Measurements from ENCODE around the gene GON4L. TPM values are rescaled to one million over a fixed set of nuclear protein-coding genes. Genes with fewer than 3 reads are reported as not detected.
"Not testable (repeated sequence)": the region's sequence is repeated elsewhere in the genome, so short reads cannot be mapped to it uniquely, and the experiment has no call there.

Gene GON4L
- total RNA-seq, 2 donors from 2014 or later = 62.7 to 65.0 TPM

- H3K4me3 Mint-ChIP-seq = peak within 1 kb of the TSS; percentile 91
- H3K27me3 Mint-ChIP-seq = no peaks in the 10 kb centered on the region
- ATAC-seq (replicated peaks) = peak; percentile 79
- H3K4me1 Mint-ChIP-seq = peaks cover 10% of the 10 kb centered on the region
- H3K9me3 Mint-ChIP-seq = no peaks in the 10 kb centered on the region
- peaks cover 54% of the 10 kb centered on the region for H3K36me3 Mint-ChIP-seq (ENCODE audit: low read depth)
- H3K27ac Mint-ChIP-seq = peak within 1 kb of the TSS; percentile 96
These were observed 2.3 kb upstream of the GON4L start, which contains the start of gene SYT11 for GRCh38 chr1:155859234-155859829. Gene SYT11, plus strand, starts transcription at chr1:155859567. Its CDS starts 195 bp downstream, at chr1:155859762.

- H3K27me3 Mint-ChIP-seq = no peaks in the 10 kb centered on the region
- H3K4me3 Mint-ChIP-seq = peak overlapping the region; percentile 91
- peak; percentile 30 for ATAC-seq (replicated peaks)
- peaks cover 60% of the 10 kb centered on the region for H3K36me3 Mint-ChIP-seq (ENCODE audit: low read depth)
- H3K27ac Mint-ChIP-seq = peak overlapping the region; percentile 96
- no peaks in the 10 kb centered on the region for H3K9me3 Mint-ChIP-seq
- peaks cover 10% of the 10 kb centered on the region for H3K4me1 Mint-ChIP-seq
These were observed 1.8 kb upstream of the GON4L start for GRCh38 chr1:155858800-155859233.

- peak overlapping the region; percentile 91 for H3K4me3 Mint-ChIP-seq
- peaks cover 18% of the 10 kb centered on the region for H3K4me1 Mint-ChIP-seq
- peaks cover 71% of the 10 kb centered on the region for H3K36me3 Mint-ChIP-seq (ENCODE audit: low read depth)
- H3K27ac Mint-ChIP-seq = peak overlapping the region; percentile 94
- ATAC-seq (replicated peaks) = no peak
- no peaks in the 10 kb centered on the region for H3K27me3 Mint-ChIP-seq
- no peaks in the 10 kb centered on the region for H3K9me3 Mint-ChIP-seq
These were observed 598 bp downstream of the GON4L start for GRCh38 chr1:155856257-155856974.

GRCh38 chr1:155850345-155850744 is 6.7 kb downstream of the GON4L start:
- Mint-ChIP-seq H3K4me1 (peaks cover 28% of the 10 kb centered on the region), H3K27me3 (no peaks in the 10 kb centered on the region), H3K9me3 (no peaks in the 10 kb centered on the region), H3K36me3 (ENCODE audit: low read depth) (peaks cover 97% of the 10 kb centered on the region), H3K4me3 (peak overlapping the region; percentile 43), H3K27ac (peak overlapping the region; percentile 37)
- ATAC-seq (replicated peaks) = no peak

- peak; percentile 87 for ATAC-seq (replicated peaks)
- Mint-ChIP-seq H3K36me3 (ENCODE audit: low read depth) (peaks cover 97% of the 10 kb centered on the region), H3K27ac (peak overlapping the region; percentile 79), H3K27me3 (no peaks in the 10 kb centered on the region), H3K4me1 (peaks cover 46% of the 10 kb centered on the region), H3K4me3 (peak overlapping the region; percentile 59), H3K9me3 (no peaks in the 10 kb centered on the region)
These were observed 9.0 kb downstream of the GON4L start for GRCh38 chr1:155847823-155848529.

- Mint-ChIP-seq H3K27ac (no peak overlapping the region), H3K4me3 (no peak overlapping the region), H3K4me1 (peaks cover 33% of the 10 kb centered on the region), H3K9me3 (no peaks in the 10 kb centered on the region), H3K27me3 (no peaks in the 10 kb centered on the region), H3K36me3 (ENCODE audit: low read depth) (peaks cover 83% of the 10 kb centered on the region)
- ATAC-seq (replicated peaks) = no peak
These were observed 12.1 kb downstream of the GON4L start for GRCh38 chr1:155844860-155845421.

GRCh38 chr1:155840386-155840785 is 16.6 kb downstream of the GON4L start:
- no peak overlapping the region for H3K27ac Mint-ChIP-seq
- no peak for ATAC-seq (replicated peaks)
- peaks cover 62% of the 10 kb centered on the region for H3K36me3 Mint-ChIP-seq (ENCODE audit: low read depth)
- no peaks in the 10 kb centered on the region for H3K27me3 Mint-ChIP-seq
- H3K4me1 Mint-ChIP-seq = peaks cover 35% of the 10 kb centered on the region
- H3K4me3 Mint-ChIP-seq = no peak overlapping the region
- no peaks in the 10 kb centered on the region for H3K9me3 Mint-ChIP-seq

- ATAC-seq (replicated peaks) = no peak
- no peak overlapping the region for H3K4me3 Mint-ChIP-seq
- H3K9me3 Mint-ChIP-seq = no peaks in the 10 kb centered on the region
- H3K27me3 Mint-ChIP-seq = no peaks in the 10 kb centered on the region
- peaks cover 41% of the 10 kb centered on the region for H3K36me3 Mint-ChIP-seq (ENCODE audit: low read depth)
- H3K27ac Mint-ChIP-seq = no peak overlapping the region
- H3K4me1 Mint-ChIP-seq = peaks cover 24% of the 10 kb centered on the region
These were observed 21.5 kb downstream of the GON4L start for GRCh38 chr1:155835548-155835947.

GRCh38 chr1:155834927-155835399 is 22.1 kb downstream of the GON4L start:
- H3K27ac Mint-ChIP-seq; ATAC-seq (replicated peaks); H3K4me3 Mint-ChIP-seq; H3K27me3 Mint-ChIP-seq; H3K9me3 Mint-ChIP-seq: not testable (repeated sequence)
- Mint-ChIP-seq H3K4me1 (peaks cover 24% of the 10 kb centered on the region), H3K36me3 (ENCODE audit: low read depth) (peaks cover 36% of the 10 kb centered on the region)

GRCh38 chr1:155834296-155834926 is 22.6 kb downstream of the GON4L start:
- H3K27me3 Mint-ChIP-seq = no peaks in the 10 kb centered on the region
- H3K9me3 Mint-ChIP-seq = no peaks in the 10 kb centered on the region
- H3K27ac Mint-ChIP-seq = peak overlapping the region; percentile 34
- no peak overlapping the region for H3K4me3 Mint-ChIP-seq
- peaks cover 41% of the 10 kb centered on the region for H3K36me3 Mint-ChIP-seq (ENCODE audit: low read depth)
- H3K4me1 Mint-ChIP-seq = peaks cover 24% of the 10 kb centered on the region
- ATAC-seq (replicated peaks) = no peak

GRCh38 chr1:155833665-155834295 is 23.2 kb downstream of the GON4L start:
- Mint-ChIP-seq H3K4me3 (no peak overlapping the region), H3K9me3 (no peaks in the 10 kb centered on the region), H3K36me3 (ENCODE audit: low read depth) (peaks cover 42% of the 10 kb centered on the region), H3K27me3 (no peaks in the 10 kb centered on the region), H3K4me1 (peaks cover 24% of the 10 kb centered on the region), H3K27ac (peak overlapping the region; percentile 34)
- no peak for ATAC-seq (replicated peaks)

GRCh38 chr1:155831279-155831976 is 25.6 kb downstream of the GON4L start:
- Mint-ChIP-seq H3K27ac (no peak overlapping the region), H3K9me3 (no peaks in the 10 kb centered on the region), H3K4me3 (no peak overlapping the region), H3K27me3 (no peaks in the 10 kb centered on the region), H3K4me1 (peaks cover 14% of the 10 kb centered on the region), H3K36me3 (ENCODE audit: low read depth) (peaks cover 42% of the 10 kb centered on the region)
- ATAC-seq (replicated peaks) = no peak

GRCh38 chr1:155827450-155827849 is 29.6 kb downstream of the GON4L start:
- no peaks in the 10 kb centered on the region for H3K27me3 Mint-ChIP-seq
- peaks cover 59% of the 10 kb centered on the region for H3K36me3 Mint-ChIP-seq (ENCODE audit: low read depth)
- no peak overlapping the region for H3K27ac Mint-ChIP-seq
- H3K9me3 Mint-ChIP-seq = no peaks in the 10 kb centered on the region
- no peak overlapping the region for H3K4me3 Mint-ChIP-seq
- H3K4me1 Mint-ChIP-seq = no peaks in the 10 kb centered on the region
- ATAC-seq (replicated peaks) = no peak

Data from activated T-helper 17 cell treated with anti-CD3 and anti-CD28 coated beads, Interleukin-2, amount 50 U/mL, for 72 hours (primary cell).